ENCODE results near the gene CST9. TPM values are rescaled to one million over a fixed set of nuclear protein-coding genes. Genes with fewer than 3 reads are reported as not detected.

The CST9 gene
- total and polyA plus RNA-seq, 2 of the 8 experiments (the other 6 are each of a cell fraction or from before 2014, with no cell fraction given): 0.05 to 0.19 TPM

DNA sequence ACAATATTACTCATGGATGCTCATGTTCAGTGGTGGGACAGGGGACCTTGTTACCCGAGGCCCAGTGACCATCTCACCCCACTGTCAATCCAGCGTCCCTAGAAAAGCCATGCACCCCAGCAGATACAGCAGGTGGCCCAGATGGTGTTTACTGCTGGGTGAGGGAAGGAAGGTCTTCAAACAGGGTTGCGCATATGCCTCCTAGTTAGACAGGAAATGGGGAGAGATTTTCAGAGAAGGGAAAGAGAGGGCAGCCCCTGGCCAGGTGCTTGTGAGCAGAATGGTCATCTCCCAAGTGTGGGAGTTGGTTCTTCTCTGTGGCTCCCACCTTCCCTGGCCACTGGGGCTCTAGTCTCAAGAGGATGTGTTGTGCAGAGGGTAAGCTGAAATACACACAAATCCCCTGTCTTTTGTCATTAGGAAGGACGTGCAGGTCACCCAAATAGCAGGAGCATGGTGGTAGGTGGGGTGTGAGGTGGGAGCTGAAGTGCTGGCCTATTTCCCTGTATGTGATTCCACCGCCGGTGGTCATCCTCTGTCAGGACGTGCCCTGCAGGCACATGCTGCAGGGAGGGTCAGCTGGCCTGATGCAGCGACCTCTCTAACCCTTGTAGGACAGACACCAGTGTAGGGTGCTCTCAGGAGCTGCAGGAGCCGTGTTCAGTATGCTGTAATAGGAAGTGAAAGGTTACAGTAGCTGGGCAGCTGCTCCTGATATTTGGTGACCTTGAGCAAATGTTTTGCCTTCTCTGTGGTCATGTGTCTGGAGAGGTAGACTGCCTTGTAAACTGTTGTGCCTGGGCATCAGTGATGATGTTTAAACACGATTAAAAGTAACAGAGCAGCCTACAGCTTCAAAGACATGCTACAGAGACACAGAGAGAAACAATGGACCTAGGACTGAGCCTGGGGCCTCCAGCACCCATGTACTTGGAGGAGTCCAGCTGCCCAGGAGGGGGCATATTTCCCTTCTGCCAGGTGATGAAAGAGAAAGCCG is 35.3 kb upstream of the CST9 start:
- Histone ChIP-seq H3K27ac (ENCODE audit: low read depth, low read length) (no peak overlapping the region), H3K27me3 (replicated peaks in 1 of 4; ENCODE audit: control insufficient read depth in 3 of 4, extremely low read depth in 1 of 4, insufficient read depth in 3 of 4, low read length in 3 of 4) (peaks cover 0 to 5% (median 2%) of the 10 kb centered on the region in 4 experiments; a peak in 3 of 7 replicates), H2BK5ac (ENCODE audit: low read depth, low read length) (peak overlapping the region; percentile 26; the same call in 1 of the 2 replicates), H3K9me3 (ENCODE audit: insufficient read depth in 2 of 2, low read depth in 1 of 2, low read length in 1 of 2) (no peaks in the 10 kb centered on the region), H3K56ac (replicated peaks; ENCODE audit: insufficient read length, low read depth, low read length) (no peak overlapping the region), H3K4ac (replicated peaks; ENCODE audit: insufficient read length, low read depth, low read length) (no peak overlapping the region), H3K36me3 (ENCODE audit: control insufficient read depth in 2 of 4, insufficient read depth in 4 of 4, low read length in 3 of 4) (no peaks in the 10 kb centered on the region), H3K79me1 (ENCODE audit: low read depth, low read length) (no peaks in the 10 kb centered on the region), H2BK120ac (replicated peaks; ENCODE audit: low read depth, low read length) (no peak overlapping the region), H4K91ac (replicated peaks; ENCODE audit: insufficient read length, low read length) (peak overlapping the region; percentile 41), H2AFZ (ENCODE audit: low read length) (no peak overlapping the region), H3K18ac (ENCODE audit: extremely low read depth, low read length) (no peak overlapping the region), H2BK20ac (ENCODE audit: low read length) (no peak overlapping the region), H4K20me1 (replicated peaks in 1 of 2; ENCODE audit: control insufficient read depth in 1 of 2, insufficient read depth in 2 of 2, low read length in 2 of 2) (peaks cover 0 to 2% of the 10 kb centered on the region in 2 experiments), H2BK12ac (ENCODE audit: low read depth, low read length) (peak overlapping the region; percentile 10; the same call in 1 of the 2 replicates), H2AK5ac (ENCODE audit: low read depth, low read length) (no peak overlapping the region), H2BK15ac (ENCODE audit: low read length) (no peak overlapping the region), H3K4me3 (ENCODE audit: extremely low read depth in 1 of 4, insufficient read depth in 2 of 4, low read depth in 3 of 4, low read length in 4 of 4) (no peak overlapping the region), H3K9ac (replicated peaks in 1 of 4; ENCODE audit: extremely low read depth in 1 of 4, low read depth in 3 of 4, low read length in 3 of 4) (no peak overlapping the region; a peak in 1 of 7 replicates), H3K4me1 (replicated peaks in 1 of 4; ENCODE audit: control insufficient read depth in 3 of 4, insufficient read depth in 4 of 4, low read length in 3 of 4) (peaks cover 0 to 12% (median 4%) of the 10 kb centered on the region in 4 experiments; a peak in 6 of 7 replicates), H4K8ac (ENCODE audit: extremely low read depth, insufficient read depth, low read length) (no peak overlapping the region), H3K23me2 (ENCODE audit: low read depth, low read length) (peaks cover 9% of the 10 kb centered on the region), H3K23ac (ENCODE audit: insufficient read length) (no peak overlapping the region), H3K14ac (ENCODE audit: insufficient read length) (no peak overlapping the region), H3K4me2 (ENCODE audit: insufficient read depth in 1 of 2, low read depth in 2 of 2, low read length in 2 of 2) (no peak overlapping the region), H3K79me2 (ENCODE audit: control insufficient read depth in 1 of 2, insufficient read depth in 2 of 2, low read length in 2 of 2) (no peaks in the 10 kb centered on the region), H4K5ac (ENCODE audit: insufficient read length, low read depth, low read length) (no peak overlapping the region)
- ChIA-PET CTCF (ENCODE audit: partially characterized antibody) (interaction anchor here (0.6 to 0.8 kb wide), 4 partner anchors 13 to 194 kb away, joined by 3 read pairs; no protein-coding TSS in a partner anchor), POLR2A (ENCODE audit: partially characterized antibody) (no interaction called here)
- DNase-seq (ENCODE audit: low read depth in 1 of 2, low spot score in 2 of 2) (no peak), FAIRE-seq (no peak)
- 82% methylated on average over 11 of the region's 11 CpGs; no CpG with 5 or more reads in 1 of the 2 experiments for WGBS, 2 experiments (ENCODE audit: extremely low coverage in 1 of 2, insufficient coverage in 1 of 2, insufficient read length in 1 of 2, insufficient replicate concordance in 2 of 2, low coverage in 1 of 2, low lambda C conversion rate in 2 of 2, missing lambda C conversion rate in 1 of 2)
- TF ChIP-seq, protein P1, sequence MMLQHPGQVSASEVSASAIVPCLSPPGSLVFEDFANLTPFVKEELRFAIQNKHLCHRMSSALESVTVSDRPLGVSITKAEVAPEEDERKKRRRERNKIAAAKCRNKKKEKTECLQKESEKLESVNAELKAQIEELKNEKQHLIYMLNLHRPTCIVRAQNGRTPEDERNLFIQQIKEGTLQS (IDR thresholded peaks at IDR 0.05; ENCODE audit: insufficient read depth, low read depth, low read length): no peak
